OCI-LY7 (cell line): Measurements from ENCODE around the gene ABHD8.

Source experiments
- CTCF ChIP-seq: fragments of 200-600 bp; sonication (generic); conservative IDR thresholded peaks from 2 replicates; pipeline ENCODE4 v1.5.1; 2014; ENCODE audit warnings: mild to moderate bottlenecking, antibody characterized with exemption, low read length, moderate library complexity, mixed read lengths
- EZH2phosphoT487 ChIP-seq: fragments of 200-600 bp; sonication (generic); IDR thresholded peaks from 2 replicates; pipeline ENCODE4 v1.6.1; 2018; ENCODE audit warnings: low read depth, borderline replicate concordance, mild to moderate bottlenecking, mixed run types, antibody characterized with exemption, low read length, moderate library complexity, mixed read lengths

GRCh38 chr19:17264641-17264979 is 38.6 kb downstream of the ABHD8 start, which contains the start of gene USHBP1:
- TF ChIP-seq EZH2phosphoT487 (no peak), CTCF (no peak)
